HCT116 (cell line): ENCODE results near the gene YTHDF1.

Source experiments
- EZH2 ChIP-seq: fragments of 200-600 bp; sonication (generic); IDR thresholded peaks from 2 replicates; pipeline ENCODE4 v1.6.1; 2017; ENCODE audit warnings: antibody characterized with exemption, mixed run types
- RAD21 ChIP-seq: IDR thresholded peaks from 2 replicates; pipeline ENCODE4 v1.6.1; 2012; ENCODE audit warnings: low read depth, mild to moderate bottlenecking
- TF ChIP-seq, protein P1 (sequence below): IDR thresholded peaks from 2 replicates; pipeline ENCODE4 v1.6.1; 2012

DNA sequence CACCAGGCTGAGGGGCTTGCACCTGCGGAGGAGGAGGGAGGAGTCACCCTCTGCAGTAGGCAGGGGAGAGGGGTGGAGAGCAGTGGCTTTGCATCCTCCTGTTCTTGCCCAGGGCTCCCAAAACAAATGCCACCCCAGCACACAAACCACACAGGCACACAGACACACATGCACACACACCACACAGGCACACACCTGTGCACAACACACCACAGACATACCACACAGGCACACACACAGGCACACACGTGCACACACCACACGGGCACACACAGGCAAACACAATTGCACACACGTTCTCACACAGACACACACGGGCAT is 26.6 kb downstream of the YTHDF1 start:
- no peak for TF ChIP-seq RAD21
- TF ChIP-seq EZH2 = no peak
- TF ChIP-seq, protein P1, sequence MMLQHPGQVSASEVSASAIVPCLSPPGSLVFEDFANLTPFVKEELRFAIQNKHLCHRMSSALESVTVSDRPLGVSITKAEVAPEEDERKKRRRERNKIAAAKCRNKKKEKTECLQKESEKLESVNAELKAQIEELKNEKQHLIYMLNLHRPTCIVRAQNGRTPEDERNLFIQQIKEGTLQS = no peak
